Lower leg skin (tissue), 4 donors: Measurements from ENCODE around the gene IMMP2L. TPM values are rescaled to one million over a fixed set of nuclear protein-coding genes. Genes with fewer than 3 reads are reported as not detected.

Experiments used
- DNase-seq, 2 donors: peaks; one replicate each; pipeline ENCODE4 v3.0.0-alpha.2; 2019; ENCODE audit warnings: low spot score in 2 of 2
- H3K4me3 ChIP-seq: fragments of 200-600 bp; sonication (generic); 2 replicates; pipeline ENCODE4 v1.5.1; 2017; ENCODE audit warnings: mild to moderate bottlenecking, low read depth; ENCODE audit not compliant: poor library complexity, severe bottlenecking
- CTCF ChIP-seq, 3 donors: fragments of 450-650 bp; IDR thresholded peaks; one replicate each; pipeline ENCODE4 v1.5.1; 2016; ENCODE audit warnings: antibody characterized with exemption in 3 of 3, mild to moderate bottlenecking in 3 of 3, moderate library complexity in 2 of 3
- POLR2A ChIP-seq, 2 donors: fragments of 450-650 bp; IDR thresholded peaks; one replicate each; pipeline ENCODE4 v1.6.1; 2016 to 2017; ENCODE audit warnings: antibody characterized with exemption in 2 of 2, mild to moderate bottlenecking in 1 of 2, moderate library complexity in 1 of 2
- WGBS, 2 donors: methylation state at CpG; one replicate each; pipeline ENCODE4 v1.1.5; 2018; 5-methylcytosine and 5-hydroxymethylcytosine counted together
- intact Hi-C: fragments of 100-400 bp; cut with DNase I; formaldehyde crosslinking; loops from one replicate; pipeline ENCODE4 v1.15.0; 2023; ENCODE audit warnings: low total_unique reads
- total RNA-seq, 4 donors: library from RNA; depleted of rRNA; stranded (reverse); fragments of >200 nt; gene quantifications; one replicate each; pipeline ENCODE4 v1.1.0, GENCODE V29; 2016

Gene IMMP2L
- total RNA-seq, 4 donors from 2014 or later = 13.6 to 16.8 (median 16.4) TPM

GRCh38 chr7:111210996-111211395 is 351.3 kb downstream of the IMMP2L start:
- WGBS, 2 donors = 81 to 91% methylated on average over 3 of the region's 3 CpGs
- intact Hi-C loops = loop anchor here (5.0 kb wide), 1 partner anchor 1374 kb away; no protein-coding TSS in a partner anchor
- no peak overlapping the region for H3K4me3 ChIP-seq
- DNase-seq = no peak
- no peak for TF ChIP-seq POLR2A (IDR thresholded peaks at IDR 0.05)
- no peak for TF ChIP-seq CTCF (IDR thresholded peaks at IDR 0.05)

- no peak for DNase-seq
- H3K4me3 ChIP-seq = no peak overlapping the region
- no peak for TF ChIP-seq CTCF (IDR thresholded peaks at IDR 0.05)
- WGBS, 2 donors = 91 to 96% methylated on average over 1 of the region's 1 CpG
- intact Hi-C loops = loop anchor here (5.0 kb wide), 1 partner anchor 1373 kb away; no protein-coding TSS in a partner anchor
Measured at GRCh38 chr7:111210043-111210442, 352.2 kb downstream of the IMMP2L start.

- H3K4me3 ChIP-seq = no peak overlapping the region
- intact Hi-C loops = no loop called here
- TF ChIP-seq POLR2A (IDR thresholded peaks at IDR 0.05) (no peak), CTCF (IDR thresholded peaks at IDR 0.05) (no peak)
- DNase-seq = no peak
- 59 to 68% methylated on average over 1 of the region's 1 CpG for WGBS, 2 donors
Measured at GRCh38 chr7:111205251-111205650, 357.0 kb downstream of the IMMP2L start.

GRCh38 chr7:111202321-111202720 is 360.0 kb downstream of the IMMP2L start:
- H3K4me3 ChIP-seq = no peak overlapping the region
- no peak for DNase-seq
- 94 to 96% methylated on average over 4 of the region's 4 CpGs for WGBS, 2 donors
- no peak for TF ChIP-seq CTCF (IDR thresholded peaks at IDR 0.05)
- TF ChIP-seq POLR2A (IDR thresholded peaks at IDR 0.05) = no peak
- intact Hi-C loops = no loop called here

GRCh38 chr7:111199643-111200042 is 362.6 kb downstream of the IMMP2L start:
- no peak overlapping the region for H3K4me3 ChIP-seq
- no peak for TF ChIP-seq POLR2A (IDR thresholded peaks at IDR 0.05)
- TF ChIP-seq CTCF (IDR thresholded peaks at IDR 0.05) = no peak
- no peak for DNase-seq
- intact Hi-C loops = no loop called here

- peak in 1 of 2 donors; percentile 17 for DNase-seq
- no peak for TF ChIP-seq POLR2A (IDR thresholded peaks at IDR 0.05)
- TF ChIP-seq CTCF (IDR thresholded peaks at IDR 0.05) = no peak
- intact Hi-C loops = no loop called here
- 38 to 58% methylated on average over 4 of the region's 4 CpGs for WGBS, 2 donors
- no peak overlapping the region for H3K4me3 ChIP-seq
Measured at GRCh38 chr7:111198255-111198654, 364.0 kb downstream of the IMMP2L start.
